ENCODE results near the gene HMCN1.
"Not testable (repeated sequence)": the region's sequence is repeated elsewhere in the genome, so short reads cannot be mapped to it uniquely, and the experiment has no call there.

HMCN1 gene

DNA sequence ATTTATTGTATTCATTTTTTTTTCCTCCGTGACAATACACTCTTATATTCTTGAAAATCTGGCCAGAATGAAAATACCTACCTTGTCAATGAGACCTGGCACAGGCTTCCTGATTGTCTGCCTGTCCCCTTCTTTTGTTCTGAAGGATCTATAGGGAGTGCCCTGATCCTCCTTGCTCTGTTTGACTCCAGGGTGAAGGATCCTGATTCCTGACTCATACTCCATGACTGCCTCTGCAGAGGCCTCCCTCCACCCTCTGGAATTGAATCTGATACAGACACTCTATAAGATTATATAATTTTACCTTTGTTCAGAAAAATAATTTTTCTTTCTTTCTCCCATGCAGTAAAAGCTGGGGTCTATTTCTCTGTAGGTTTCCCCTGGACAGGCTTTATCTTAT is 116.2 kb downstream of the HMCN1 start:
- DNase-seq (ENCODE audit: low read depth in 2 of 2) = no peak

DNA sequence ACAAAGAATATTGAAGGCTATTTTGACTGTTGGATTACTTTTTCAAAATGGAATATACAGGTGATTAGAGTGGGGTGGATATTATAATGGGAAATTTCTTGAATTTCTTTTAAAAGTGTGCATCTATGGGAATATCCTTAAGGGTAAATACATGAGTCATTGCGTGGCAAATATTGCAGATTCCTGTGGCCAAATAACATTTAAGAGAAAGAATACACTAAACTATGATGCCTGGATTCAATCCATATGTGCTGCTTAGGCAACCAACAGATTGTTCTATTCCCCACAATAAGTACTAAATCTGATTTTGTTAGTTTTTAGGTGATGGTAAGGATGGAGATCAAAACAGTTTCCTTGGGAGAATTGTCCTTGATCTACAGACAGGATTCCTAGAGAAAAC is 119.5 kb downstream of the HMCN1 start:
- no peak for DNase-seq (ENCODE audit: low read depth in 2 of 2)

DNA sequence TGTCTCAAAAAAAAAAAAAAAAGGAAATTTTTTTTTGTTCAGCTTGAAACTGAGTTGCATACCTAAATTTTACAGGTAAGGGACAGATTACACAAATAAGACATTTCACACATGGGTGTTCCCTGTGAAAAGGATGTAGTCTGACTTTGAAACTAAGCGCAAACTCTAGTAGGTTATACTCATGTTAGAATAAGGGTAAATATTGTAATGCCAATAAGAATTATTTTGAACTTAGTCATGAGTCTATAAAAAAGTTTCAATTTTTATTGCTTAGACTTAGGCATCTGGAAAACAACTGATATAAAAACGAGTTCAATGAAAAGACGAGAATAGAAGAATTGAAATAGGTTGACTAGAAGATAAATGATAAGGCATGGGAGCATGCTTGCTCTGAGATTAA is 122.3 kb downstream of the HMCN1 start:
- no peak for DNase-seq (ENCODE audit: low read depth in 2 of 2)

DNA sequence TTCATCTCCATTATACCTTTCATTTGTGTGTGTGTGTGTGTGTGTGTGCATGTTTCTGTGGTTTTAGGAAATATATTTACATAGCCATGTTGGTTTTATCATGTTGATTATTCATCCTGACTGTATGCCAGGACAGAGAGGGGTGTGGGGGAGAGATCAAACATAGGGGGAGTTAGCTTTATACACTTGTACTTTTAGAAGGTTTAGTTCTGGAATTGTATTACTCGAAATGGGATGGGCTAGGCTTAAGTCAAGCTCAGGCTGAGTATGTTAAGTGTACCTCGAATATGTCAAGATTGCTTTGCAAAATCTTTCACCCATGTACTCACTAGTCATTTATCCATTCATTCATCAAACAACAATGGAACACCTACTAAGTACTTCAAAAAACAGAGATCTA is 123.3 kb downstream of the HMCN1 start:
- DNase-seq (ENCODE audit: low read depth in 2 of 2) = no peak

DNA sequence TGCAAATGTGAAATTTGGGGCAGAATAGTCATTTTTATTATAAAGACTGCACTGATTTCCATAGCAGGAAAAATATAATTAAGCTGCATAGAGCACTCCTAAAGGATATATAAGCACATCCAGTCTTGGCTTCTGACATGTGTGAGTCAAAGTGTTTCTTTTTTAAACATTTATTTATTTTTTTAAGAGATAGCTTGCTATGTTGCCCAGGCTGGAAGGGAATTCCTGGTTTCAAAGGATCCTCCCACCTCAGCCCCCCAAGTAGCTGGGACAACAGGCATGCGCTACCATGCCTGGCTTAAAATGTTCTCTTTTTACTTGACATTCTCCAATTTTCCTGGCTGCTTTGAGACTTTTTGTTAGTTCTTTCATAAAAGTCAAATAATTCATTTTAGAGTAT is 126.1 kb downstream of the HMCN1 start:
- DNase-seq (ENCODE audit: low read depth in 2 of 2) = no peak

DNA sequence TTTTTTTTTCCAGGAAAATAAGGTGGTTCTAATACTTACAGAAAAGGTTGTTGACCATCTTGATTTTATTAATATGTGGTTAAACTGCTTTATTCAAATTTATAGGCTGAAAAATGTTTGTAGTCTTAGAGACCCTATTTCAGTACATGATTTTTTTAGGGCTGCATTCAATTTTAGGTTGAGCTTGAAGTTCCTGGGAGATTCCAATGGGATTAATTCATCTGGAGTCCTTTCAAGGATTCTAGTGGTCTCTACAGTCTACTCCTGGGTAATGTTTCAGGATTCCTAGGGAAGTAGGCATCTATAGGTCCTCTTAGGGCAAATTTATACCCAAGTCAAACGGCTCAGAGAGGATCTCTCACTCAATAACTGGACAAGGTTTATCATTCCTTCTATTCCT is 126.7 kb downstream of the HMCN1 start:
- no peak for DNase-seq (ENCODE audit: low read depth in 2 of 2)

DNA sequence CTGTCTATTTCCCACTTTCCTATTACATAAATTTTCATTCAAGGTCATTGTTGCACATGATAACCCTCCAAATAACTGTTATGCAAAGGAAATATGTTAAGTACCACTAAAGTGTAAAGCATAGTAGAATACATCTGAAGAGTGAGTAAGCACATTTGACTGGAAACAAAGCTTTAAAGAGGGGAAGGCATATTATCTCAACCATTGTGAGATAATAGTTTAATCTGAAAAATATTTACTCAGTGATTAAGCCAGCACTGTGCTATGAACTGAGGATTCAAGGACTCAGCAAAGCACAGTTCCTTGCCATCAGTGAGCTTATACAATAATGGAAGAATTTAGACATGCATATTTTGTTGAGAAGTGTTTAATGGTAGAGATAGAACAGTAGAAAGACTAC is 127.4 kb downstream of the HMCN1 start:
- DNase-seq (ENCODE audit: low read depth in 2 of 2) = no peak

DNA sequence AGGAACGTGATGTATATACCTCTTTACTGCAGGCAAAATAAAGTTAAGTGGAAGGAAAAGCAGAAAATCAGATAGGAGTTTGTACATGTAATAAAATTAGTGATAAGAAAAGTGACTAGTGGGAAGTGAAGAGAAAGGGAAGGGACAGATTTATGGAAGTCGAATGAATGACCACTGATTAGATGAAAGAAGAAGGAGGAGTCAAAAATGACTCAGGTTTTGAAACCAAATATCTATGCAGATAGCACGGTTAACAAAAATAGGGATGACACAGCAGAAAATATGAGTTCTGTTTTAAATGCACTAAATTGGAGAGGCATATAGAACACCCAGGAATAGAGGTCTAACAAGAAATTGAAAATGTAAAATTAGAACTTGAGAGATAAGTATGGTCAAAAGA is 128.0 kb downstream of the HMCN1 start:
- no peak for DNase-seq (ENCODE audit: low read depth in 2 of 2)

DNA sequence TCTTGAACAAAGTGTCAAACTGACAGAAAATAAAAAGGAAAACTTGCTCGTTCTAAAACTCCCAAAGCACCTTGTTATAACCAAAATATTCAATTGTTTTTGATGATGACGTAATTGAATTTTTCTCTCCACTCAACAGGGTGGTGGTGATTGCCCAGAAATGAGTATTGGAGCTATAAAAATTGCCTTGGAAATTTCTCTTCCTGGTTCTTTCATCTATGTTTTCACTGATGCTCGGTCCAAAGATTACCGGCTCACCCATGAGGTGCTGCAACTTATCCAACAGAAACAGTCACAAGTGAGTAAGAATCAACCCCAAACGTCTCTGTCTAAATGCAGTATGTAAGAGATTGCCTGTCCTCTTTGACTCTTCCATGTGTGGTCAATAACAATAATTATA is 130.1 kb downstream of the HMCN1 start:
- DNase-seq (ENCODE audit: low read depth in 2 of 2) = no peak

DNA sequence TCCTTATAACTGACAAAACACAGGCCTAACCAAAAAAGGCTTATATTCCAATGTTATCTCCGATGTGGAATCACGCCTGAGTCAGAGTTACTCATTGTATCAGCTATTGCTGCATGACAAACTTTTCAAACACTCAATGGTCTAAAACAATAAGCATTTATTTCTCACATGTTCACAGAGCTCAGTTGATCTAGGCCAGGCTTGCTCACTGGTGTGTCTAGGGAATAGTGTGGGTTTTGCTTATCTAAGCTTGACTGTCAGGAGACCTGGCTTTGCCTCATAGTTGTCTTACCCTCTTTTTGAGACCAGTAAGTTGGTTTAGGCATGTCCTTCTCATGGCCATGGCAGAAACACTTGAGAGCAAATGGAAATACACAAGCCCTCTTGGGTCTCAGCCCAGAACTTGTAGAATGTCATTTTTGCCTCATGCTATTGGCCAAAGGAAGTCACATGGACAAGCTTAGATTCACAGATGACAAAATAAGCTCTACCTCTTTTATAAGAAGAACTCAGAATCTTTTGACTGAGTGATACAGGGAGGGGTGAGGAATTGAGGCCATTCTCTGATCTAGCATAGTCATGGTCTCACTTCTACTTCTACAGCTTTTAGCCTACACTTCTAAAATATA is 130.8 kb downstream of the HMCN1 start:
- no peak for DNase-seq (ENCODE audit: low read depth in 2 of 2)

DNA sequence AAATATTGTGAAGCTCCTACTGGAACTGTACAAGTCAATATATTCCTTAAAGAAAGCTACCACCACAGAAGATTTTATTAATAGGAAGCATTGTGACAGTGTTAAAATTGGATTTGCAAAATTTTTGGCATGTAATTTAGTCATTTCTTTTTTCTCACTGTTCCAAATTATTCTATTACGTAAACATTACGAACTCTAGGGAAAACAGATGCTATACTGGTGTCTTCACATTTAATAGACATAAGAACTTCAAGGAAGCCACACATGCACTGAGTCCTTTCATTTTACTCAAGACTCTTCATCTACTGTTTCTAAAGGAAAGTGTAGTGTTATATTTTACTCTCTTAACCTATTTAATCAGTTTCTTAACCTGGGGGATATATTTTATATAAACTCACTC is 135.4 kb downstream of the HMCN1 start:
- DNase-seq (ENCODE audit: low read depth in 2 of 2) = no peak

DNA sequence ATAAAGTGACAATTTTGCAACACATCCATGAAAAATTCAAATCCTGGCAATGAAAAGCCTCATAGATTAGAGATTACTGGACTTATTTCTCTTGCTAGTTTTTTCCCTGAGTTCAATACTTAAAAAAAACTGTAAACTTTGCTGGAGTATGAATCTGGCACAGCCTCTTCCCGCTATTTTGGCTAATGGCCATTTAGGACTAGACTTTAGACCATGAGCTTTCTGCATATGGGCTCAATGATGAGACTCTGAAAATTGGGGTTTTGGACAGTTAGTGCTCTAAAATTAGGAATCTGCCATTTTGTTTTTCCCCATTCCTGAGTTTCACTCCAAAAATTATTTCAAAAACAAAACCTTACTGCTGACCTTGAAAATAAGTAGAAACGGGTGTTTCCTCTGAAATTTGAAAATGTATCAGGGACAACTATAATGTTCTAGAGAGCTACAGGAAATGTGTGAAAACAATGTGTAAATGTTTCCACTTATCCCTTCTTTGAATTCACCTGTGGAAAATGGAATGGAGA is 137.5 kb downstream of the HMCN1 start:
- DNase-seq (ENCODE audit: low read depth in 2 of 2) = no peak

DNA sequence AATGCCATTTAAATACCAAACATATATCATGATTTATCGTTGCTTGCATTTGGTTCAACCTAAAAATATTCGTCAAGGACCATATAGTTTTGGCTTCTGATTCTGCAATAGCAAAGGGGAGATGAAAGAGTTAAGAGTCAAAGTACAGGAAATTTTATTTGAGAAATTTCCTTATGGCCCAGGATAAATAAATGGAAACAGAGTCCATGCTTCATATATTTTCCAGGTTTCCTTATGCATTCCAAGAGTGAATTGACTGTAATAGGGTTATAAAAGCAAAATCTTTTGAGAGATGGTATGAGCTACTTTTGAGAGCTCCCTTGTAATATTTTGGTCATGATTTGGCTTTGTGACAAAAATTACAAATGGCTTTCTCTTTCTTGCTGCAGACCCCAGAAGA is 140.1 kb downstream of the HMCN1 start:
- no peak for DNase-seq (ENCODE audit: low read depth in 2 of 2)

DNA sequence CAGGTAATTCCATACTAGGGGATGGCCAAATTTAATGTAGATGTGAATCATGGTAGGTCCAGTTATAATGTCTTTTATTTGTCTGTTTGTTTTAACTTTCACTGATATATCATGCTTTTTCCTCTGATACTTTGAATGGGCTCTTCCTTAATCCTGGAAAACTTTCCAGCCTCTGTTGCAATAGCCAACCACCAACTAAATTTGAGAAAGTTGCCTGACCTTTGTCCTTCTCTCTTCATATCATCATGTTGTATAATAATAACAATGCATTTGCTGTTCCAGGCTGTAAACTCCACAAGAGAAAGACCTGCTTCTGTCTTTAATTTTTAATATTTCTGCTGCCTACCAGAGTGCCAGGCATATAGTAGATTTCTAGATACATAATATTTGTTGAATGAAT is 146.1 kb downstream of the HMCN1 start:
- no peak for DNase-seq (ENCODE audit: low read depth in 2 of 2)

DNA sequence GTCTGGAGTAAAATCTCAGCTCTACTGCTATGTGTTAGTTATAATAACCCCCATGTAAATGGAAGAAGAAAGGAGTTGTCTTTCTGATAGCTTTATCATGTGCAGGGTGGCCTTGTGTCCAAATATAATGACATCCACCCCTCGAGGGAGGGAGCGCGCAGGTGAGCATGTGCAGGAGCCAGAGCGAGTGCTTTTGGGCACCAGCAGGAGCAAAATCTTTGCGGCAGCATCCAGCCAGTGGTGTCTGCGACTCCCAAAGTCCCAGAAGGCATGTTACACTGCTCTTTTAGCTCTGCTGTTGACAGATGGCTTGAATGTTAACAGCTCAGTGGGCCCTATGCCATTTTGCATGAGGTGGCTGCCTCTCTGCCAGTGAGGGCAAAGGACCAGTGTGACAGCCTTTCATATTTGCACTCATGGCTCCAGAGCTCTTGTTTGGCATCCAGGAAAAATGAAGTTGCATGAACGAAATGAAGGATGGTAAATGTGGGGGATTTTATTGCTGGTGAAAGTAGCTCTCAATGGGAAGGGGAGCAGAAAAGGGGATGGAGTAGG is 146.7 kb downstream of the HMCN1 start:
- no peak for DNase-seq (ENCODE audit: low read depth in 2 of 2)

DNA sequence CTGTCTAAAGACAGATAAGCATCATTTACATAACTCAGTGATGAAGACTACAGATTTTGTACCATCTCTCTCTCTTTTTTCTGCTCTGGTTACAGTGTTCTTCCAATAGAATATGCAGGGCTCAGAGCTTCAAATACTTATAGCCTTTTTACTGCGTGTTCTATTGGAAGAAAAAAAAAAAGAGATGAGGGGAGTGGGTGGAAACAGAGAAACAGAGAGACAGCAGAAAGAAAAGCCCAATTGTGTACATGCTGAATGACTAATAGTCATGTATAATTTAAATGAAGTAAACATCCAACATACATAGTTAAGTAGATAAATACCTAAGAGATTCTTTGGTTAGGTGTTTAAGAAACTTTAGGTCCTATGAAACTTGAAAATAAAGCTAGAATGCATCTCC is 151.9 kb downstream of the HMCN1 start:
- DNase-seq (ENCODE audit: low read depth in 2 of 2) = no peak

DNA sequence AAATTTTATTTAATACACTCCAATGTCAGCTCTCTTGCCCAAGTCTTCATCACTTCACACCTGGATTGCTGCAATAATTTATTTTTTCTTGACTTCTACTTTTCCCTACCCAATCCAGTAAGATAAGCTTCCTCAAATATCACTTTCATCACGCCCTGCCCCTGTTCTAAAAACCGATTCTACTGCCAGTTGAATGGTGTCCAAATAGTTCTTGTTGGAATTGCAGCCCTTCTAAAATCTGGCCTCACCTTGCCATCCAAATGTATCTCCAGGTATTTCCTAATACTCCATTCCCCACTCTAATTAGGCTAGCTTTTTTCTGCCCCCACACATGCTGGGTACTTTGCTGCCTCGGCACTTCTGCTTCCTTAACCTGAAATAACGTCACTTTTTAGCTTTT is 152.5 kb downstream of the HMCN1 start:
- DNase-seq (ENCODE audit: low read depth in 2 of 2) = no peak

DNA sequence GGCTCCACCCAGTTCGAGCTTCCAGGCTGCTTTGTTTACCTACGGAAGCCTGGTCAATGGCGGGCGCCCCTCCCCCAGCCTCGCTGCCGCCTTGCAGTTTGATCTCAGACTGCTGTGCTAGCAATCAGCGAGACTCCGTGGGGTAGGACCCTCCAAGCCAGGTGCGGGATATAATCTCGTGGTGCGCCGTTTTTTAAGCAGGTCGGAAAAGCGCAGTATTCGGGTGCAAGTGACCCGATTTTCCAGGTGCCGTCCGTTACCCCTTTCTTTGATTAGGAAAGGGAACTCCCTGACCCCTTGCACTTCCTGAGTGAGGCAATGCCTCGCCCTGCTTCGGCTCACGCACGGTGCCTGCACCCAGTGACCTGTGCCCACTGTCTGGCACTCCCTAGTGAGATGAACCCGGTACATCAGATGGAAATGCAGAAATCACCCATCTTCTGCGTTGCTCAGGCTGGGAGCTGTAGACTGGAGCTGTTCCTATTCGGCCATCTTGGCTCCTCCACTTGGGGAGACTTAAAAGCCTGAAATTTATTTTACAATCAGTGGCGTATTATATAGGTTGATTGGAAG is 158.7 kb downstream of the HMCN1 start:
- DNase-seq (ENCODE audit: low read depth in 2 of 2) = not testable (repeated sequence)

DNA sequence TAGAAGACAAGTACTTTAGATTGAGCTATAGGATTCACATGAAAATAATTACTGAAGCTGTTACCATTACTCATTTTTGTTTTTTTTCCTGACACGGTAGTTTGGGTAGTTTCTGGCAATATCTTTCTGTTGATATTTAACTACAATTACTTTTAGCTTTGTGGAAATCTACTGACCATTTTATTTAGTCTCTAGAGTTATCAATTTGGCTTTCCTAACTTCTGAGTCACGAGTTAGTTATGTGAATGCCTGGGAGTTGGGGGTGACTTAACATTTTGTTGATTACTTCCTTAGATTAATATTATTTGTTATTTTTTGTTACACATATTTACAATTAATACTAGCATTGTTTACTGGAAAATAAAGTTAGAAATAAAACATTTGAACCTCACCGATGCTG is 160.6 kb downstream of the HMCN1 start:
- no peak for DNase-seq (ENCODE audit: low read depth in 2 of 2)

DNA sequence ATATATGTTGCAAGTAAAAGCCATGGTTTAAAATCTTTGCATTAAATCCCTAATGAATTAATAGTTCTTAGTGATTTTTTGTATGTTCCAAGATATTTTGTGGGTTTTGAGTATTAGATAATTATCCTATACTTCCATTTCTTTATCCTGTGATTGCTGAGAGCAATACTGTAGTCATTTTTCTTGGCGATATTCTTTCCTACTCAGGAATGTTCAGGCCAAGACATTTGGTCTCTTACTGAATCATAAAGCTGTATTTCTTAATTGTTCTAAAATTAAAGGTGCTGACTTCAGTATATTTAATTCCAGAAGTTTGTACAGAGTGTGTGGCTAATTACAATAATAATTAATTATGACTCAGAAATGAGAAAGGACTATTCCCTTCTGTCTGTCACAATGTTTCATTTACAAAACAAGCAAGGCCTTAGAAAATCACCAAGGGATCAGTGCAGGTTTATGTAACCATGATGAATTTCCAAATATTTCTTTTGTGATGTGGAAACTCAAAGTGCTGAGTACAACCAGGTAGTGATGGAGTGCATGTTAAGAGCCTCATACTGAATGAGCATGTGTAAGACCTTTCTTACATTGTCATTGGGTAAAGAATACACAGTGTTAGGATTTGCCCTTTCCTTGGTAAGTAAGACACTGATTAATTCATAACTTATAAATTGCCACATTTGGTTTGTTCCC is 161.2 kb downstream of the HMCN1 start:
- DNase-seq (ENCODE audit: low read depth in 2 of 2) = no peak

DNA sequence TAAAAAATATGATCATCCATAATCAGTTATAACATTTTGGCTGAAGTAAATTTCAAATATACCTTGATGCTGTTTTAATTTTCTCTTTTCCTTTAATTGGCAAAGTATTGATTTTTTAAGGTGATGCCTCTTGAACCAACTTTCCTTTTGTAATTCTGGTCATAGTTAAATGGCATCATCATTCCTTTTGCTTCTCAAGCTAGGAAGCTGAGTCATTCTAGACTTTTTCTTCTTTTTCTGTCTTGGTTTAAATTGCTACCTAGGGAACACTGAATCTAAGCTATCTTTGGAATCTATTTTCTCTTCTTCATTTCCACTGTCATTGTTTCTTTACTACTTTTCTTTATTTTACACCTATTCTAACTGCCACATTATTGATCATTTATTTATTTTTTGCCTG is 162.7 kb downstream of the HMCN1 start:
- no peak for DNase-seq (ENCODE audit: low read depth in 2 of 2)

DNA sequence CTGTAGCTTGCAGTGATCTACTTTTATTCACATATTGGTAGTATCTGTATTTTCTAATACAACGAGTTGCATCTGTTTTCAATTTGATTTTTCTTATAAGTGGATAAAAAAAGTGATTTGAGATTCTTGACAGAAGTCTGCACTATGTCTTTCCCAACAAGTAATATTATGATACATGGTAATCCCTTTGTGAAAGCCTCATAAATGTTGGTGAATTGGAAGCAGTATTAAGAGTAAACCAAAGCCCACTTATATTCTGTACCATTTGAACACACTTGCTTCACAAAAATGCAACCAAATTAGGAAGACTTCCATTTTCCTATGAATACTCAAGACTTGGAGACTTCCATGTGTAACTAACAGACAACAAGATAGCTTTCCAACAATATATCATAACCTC is 172.0 kb downstream of the HMCN1 start:
- no peak for DNase-seq (ENCODE audit: low read depth in 2 of 2)

DNA sequence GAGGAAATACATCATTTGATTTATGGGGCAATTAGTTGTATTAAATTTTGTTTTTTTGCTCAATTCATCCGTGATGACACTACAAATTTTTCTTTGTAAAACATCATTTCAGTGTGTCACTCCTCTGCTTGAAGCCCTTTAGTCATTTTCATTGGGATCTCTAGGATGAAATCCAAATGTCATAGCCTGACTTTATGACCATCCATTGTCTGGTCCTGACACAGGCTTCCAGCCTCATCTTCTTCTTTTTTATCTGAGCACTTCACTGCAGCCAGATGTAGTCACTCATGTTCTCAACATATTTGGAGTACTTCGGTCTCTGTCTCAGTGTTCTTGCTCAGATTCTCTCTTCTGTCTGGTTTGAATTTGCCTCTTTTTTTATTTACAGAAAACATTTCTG is 173.1 kb downstream of the HMCN1 start:
- no peak for DNase-seq (ENCODE audit: low read depth in 2 of 2)

All from stimulated activated CD8-positive, alpha-beta memory T cell treated with anti-CD3 and anti-CD28 coated beads, Interleukin-7, amount 100 ng/mL, for 4 hours (primary cell).